HG02981 (cell line): ENCODE measurements around the gene BDKRB1.

Experiments used
- ATAC-seq: cut with Tn5 transposase; IDR thresholded peaks from one replicate; pipeline ENCODE4 v1.9.1; 2021; ENCODE audit warnings: mild to moderate bottlenecking, moderate library complexity; ENCODE audit not compliant: unreplicated experiment

Gene BDKRB1

DNA sequence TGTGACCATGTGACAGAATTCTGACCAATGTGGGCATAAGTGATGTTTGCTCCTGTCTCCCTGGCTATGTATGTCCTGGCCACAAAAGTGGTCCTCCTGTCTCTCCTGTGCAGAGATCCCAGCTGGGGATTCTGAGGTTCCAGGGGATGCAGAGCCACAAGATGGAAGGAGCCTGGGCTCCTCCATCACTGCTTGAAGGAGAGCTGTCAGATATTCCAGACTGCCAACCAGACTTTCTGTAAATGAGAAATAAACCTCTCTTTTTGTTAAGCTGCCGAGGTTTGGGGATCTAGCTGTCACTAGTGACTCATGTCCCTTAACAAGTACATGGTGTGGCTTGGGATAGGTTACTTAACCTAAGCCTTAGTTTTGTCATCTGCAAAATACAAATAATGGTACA lies 21.9 kb downstream of the BDKRB1 start:
- no peak for ATAC-seq

DNA sequence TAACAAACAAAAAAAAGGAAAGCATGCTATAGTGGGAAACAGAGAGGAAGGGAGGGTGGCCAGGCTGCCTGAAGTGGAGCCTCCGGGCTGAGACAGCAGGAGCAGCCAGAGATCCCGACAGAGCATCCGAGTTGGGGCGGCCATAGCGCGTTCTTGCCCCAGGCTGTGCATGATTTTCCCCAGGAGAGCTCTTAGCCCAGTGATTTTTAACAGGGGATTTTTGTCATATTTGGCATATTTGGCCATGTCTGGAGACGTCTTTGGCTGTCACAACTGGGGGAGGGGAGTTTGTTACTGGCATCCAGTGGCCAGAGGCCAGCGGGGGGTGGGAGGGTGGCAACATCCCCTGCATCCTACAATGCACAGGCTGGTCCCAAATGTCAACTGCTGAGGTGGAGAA lies 23.6 kb downstream of the BDKRB1 start:
- ATAC-seq: no peak

DNA sequence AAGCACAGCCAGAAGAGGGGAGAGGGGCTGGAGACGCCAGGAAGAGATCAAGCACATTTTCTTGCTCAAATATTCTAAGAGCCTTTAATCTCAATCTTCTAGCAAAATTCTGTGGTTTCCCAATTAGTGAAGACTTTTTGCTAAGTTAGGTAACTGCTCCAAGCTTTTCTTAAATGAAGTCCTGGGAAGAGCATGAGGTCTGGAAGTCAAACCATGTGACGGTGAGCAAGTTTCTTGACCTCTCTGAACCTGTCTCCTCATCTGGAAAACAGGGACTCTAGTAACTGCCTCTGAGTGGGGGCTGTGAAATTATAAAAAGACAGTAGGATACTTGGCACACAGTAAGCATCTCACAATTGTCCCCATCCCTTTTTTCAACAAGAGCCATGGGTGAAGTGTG lies 24.1 kb downstream of the BDKRB1 start:
- no peak for ATAC-seq

DNA sequence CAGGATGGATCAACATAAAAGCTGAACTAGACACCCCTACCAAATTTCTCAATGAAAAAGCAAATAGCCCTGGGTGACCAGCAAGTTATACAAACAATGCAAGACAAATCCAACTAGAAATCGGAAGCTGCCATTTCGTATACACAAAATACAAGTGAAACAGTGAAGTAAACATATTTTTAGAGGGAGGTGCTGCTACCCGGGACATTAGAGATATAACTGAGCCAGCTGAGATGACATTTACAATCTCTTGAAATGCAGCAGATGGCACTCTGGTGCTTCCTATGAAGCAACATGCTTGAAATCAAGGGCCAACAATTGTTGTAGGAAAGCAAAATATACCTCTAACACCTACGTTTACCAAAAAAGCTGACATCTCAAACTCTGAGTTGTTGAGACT lies 25.5 kb downstream of the BDKRB1 start:
- ATAC-seq: no peak

DNA sequence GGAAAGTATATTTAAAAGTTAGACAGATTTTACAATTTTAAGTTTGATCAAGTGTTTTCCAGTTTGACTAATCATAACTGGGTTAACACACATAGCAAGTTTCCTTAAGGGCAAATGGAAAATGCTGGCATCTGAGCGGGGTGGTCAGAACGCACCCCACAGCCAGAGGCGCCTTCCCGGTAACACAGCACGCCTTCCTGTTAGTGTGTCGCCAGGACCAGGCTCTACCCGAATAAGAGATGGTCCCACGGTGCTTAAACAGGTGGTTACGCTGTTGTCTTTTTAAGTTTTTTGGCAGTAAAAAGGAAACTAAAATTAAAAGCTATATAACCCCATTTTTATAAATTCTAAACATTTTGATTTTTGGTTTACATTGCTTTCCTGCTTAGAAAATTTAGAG lies 28.0 kb downstream of the BDKRB1 start:
- no peak for ATAC-seq

DNA sequence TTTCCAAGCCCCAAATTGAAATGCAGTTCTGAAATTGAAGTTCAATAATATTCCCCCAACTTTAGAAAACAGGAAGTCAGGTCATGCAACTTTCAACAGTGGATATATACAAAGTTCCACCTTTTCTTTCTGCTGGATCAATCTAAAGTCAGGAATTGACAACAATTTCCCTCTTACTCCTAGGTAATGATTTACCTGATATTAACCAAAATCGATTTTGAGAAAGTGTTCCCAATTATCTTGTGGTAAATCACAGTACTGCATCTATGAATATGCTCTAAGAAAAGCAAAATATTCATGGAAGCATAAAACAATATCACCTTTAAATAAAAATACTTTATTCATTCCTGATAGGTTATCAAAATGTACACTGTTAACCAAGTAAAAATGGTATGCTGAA lies 28.4 kb downstream of the BDKRB1 start:
- ATAC-seq: no peak

DNA sequence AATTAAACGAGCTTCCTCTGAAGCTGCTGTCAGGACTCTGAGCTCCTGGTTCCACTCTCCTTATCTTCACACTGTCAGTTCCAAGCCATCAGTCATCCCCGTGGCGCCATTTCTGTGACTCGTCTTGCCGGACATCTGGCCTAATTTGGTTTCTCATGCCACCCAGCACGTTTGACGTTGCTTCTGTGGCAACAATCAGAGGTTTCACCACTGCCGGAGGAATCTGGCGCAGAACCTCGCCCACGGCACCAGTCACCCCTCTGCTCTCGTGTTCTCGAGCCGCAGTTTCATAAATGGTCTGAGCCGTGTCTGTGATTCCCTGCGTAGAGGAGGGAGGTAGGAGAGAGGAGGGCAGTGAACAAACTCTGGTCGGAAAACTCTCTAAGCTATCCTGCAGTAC lies 29.7 kb downstream of the BDKRB1 start:
- ATAC-seq: no peak

DNA sequence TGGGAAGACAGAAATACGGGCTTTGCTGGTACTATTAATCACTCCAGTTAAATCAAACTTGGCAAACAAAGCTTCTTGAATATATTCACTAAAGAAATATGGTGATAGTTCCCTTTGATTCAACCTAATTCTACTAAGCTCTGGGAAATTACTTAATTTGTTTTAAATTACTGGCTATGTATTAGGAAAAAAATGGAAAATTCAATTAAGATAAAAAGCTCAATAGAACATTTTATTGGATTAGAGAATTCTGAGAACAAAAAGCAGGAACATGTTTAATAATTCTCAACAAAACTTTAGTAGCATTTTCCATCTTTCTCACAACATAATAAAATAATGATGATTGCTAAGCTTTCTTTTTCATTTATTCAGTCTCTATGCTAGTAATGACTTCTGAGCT lies 30.2 kb downstream of the BDKRB1 start:
- ATAC-seq: no peak

DNA sequence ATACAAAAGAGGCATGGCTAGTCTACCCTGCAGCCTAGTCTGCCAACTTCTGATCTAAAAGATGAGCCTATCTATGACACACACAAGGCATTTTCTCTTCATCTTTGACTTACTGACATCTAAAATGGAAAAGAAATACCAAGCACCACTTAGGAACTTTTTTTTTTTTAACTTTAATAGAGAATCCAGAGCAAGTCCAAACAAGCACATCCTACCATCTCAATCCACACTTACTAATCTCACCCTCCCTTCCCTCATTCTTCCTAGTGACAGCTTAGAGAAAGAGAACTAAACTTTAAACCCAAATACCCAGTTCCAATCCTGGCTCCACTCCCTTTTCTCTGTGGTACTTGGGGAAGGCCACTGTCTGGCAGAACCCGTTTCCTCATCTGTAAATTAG lies 31.8 kb downstream of the BDKRB1 start:
- ATAC-seq: no peak

DNA sequence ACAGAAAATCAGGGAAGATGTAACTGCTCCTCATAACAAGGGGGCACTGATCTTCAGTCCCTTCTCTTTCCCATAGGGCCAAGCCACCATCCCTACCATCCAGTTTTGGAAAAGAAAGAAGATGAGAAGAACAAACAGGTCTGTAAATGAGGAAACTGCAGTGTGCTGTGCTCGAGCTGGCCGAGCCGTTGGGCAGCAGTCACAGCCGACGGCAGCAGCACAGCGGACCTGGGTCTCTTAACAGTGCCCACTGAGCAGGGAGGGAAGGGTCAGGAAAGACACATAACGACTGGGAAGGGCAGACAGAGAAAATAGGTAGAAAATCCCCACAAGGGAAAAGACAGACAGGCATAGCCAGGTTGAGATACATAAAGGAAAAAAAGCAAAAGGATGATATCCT lies 38.2 kb downstream of the BDKRB1 start:
- no peak for ATAC-seq

DNA sequence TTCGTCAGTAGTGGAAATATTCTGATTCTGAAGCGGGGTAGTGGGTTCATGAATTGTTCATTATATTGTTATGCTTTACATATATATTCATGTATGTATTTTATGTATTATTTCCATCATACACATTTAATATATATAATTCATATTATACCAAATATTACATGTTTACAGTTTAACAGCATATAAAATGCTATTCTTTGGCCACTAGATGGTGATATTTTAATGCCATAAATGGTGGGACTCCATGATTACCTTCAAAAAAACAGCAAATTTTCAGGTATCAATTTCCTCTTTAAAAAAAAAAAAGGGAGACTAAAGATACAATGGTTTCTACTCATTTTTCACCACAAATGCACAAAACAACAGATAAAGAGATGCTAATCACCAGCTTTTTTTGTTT lies 41.0 kb downstream of the BDKRB1 start:
- ATAC-seq: no peak

DNA sequence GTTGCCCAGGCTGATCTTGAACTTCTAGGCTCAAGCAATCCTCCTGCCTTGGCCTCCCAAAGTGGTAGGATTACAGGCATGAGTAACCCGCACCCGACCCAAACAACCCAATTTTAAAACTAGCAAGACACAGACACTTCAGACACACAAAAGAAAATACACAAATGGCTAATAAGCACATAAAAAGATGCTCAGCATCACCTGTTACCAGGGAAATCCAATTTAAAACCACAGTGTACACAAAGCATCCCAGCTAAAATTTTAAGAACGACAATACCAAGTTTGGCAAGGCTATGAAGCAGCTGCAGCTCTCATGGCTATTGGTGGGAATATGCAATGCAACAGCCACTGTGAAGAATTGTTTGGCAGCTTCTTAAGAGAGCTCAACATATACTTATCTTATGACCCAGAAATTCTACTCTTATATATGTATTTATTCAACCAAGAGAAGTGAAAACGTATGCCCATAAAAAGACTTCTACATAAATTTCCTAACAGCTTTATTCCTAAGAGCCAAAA lies 42.0 kb downstream of the BDKRB1 start:
- ATAC-seq: no peak

DNA sequence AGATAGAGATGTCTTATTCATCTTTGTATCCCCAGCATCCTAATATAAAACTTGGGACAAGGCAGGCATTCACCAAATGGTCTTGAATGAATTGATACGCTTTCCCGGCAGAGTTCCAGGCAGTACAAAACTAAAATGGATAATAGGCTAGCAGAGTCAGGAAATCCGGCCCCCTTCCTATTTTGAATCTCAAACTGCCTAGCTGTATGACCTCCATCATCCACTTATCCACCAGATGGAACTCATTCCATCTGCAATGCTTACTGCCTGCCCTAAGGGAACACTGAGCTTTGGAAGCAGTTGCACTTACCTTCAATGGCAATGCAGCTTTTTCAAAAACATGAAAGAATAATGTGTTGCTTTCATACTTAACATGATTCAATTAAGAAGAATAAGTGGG lies 43.4 kb downstream of the BDKRB1 start:
- no peak for ATAC-seq

DNA sequence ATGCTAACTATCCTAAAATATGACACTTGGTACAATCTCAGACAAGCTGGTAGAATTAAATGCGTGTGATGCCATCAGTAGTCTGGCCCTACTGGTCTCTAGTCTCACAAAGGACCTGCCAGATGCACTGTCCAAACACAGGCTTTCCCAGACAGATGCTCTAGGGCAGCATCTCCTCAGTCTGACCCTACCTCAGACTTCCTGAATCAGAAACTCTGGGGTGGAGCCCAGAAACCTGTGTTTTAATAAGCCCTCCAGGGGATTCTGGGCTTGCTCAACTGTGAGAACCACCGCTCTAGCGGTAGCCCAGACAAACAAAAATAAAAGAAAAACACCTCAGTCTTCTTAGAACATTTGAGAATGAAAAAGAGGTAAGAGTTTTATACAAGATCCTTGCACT lies 48.0 kb downstream of the BDKRB1 start:
- no peak for ATAC-seq

DNA sequence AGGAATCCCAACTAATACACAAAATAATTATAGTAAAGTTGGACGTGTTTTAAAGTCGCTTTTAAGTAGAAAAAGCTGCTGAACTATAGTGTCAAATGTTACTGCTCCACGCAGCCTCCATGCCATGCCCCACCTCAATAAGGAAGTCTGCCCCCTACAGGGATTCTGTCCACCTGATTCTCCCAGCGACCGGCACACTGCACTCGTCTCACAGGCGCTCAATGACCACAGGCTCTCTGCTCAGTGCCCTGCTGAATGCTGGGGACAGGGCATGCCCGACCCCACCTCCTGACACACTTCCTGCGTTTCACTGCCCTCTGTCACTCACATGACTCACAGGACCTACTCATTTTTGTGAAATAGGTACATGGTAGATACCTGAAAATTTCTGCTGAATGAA lies 48.9 kb downstream of the BDKRB1 start:
- no peak for ATAC-seq

DNA sequence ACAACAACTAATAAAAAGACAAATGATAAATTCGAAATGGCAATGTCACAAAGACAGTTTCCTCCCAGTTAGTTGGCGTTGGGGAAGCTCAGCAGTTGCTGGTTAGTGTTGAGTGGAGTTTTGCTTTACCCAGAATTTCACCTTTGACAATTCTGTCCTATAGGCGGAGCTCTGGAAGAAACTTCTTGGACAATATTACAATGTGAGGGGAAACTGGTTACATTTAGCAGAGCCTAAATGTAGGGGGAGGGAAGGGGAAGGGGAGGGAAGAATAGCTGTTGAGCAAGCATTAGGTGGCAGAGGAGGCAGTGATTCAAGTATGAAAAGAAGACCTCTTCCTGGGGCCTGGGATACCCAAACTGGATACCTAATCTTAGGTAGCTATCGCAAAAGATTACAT lies 51.4 kb downstream of the BDKRB1 start:
- ATAC-seq: no peak

DNA sequence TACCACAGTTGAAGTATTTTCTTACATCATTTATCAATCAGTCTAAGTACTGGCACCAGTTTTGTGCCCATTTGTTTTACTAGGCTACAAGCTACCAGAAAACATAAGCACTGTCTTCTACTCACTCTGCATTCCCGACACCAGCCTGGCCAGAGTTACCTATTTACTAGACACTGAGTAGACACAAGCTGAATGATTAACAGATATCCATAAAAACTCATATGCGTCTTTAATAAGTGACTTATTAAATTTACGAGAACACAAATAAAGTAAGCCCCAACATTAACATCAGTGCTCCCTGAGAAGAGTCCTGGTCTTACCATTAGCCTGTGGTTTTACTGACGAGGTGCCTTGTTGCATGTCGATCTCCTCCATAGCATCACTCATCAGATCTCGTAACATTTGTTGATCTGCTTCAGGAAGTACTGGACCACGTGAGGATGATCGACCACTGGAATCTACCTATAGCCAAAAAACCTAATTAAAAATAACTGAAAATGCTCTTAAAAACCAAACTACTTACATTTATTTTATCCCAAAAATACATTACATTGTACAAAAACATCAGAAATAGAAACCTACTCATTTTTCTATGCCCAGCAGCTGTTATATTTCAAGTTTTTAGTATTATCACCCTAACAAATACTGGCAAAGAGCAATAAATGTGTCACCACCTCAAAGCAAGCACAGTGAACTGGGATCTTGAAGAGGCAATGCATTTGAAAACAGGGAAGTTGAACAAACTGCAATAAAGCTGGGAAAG lies 53.3 kb downstream of the BDKRB1 start:
- no peak for ATAC-seq

DNA sequence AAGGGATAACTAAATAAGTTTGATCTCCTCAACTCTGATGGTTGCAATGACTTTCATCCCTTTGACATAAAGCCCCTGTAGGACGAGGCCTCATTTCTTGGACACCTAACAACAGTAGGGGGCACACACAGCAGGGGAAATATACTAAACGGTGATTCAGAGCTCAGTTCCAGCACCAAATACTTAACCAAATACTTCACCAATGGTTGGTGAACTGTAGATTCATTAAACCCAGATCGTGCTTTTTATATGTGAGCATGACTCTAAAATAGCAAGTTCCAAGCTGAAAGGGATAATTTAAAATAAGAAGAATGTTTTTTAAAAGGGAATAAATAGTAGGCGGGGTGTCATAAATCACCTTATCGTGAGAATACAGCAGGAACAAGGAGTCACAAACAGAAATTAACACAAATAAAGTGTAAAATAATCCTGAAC lies 53.9 kb downstream of the BDKRB1 start:
- no peak for ATAC-seq

DNA sequence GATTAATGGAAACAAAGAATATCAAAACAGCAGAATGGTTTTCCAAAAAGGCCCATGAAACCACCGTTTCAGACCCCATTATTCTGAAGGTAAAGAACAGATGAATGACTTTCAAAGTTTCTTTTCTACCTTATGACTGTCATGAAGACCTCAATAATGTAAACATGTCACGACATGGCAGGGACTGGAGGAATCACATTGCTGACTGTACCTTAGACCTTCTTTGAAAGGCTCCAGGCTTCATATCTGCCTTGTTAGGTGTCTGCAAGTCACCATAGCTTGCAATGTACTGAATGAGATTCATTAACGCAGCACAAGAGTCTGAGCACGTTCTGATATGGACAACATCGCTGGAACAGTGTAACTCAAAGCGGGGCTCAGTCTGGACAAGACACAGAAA lies 54.9 kb downstream of the BDKRB1 start:
- no peak for ATAC-seq
